IMR-90 (cell line): ENCODE measurements around the gene ERG. TPM values are rescaled to one million over a fixed set of nuclear protein-coding genes. Genes with fewer than 3 reads are reported as not detected.

Source experiments
- ATAC-seq: fragments of 200-7000 bp; cut with Tn5 transposase; 2 replicates; pipeline ENCODE4 v1.9.1; 2020; ENCODE audit warnings: low read depth, mild to moderate bottlenecking, moderate library complexity
- BruUV-seq: library from RNA; stranded (reverse); fragments of 400-500 nt; replicated peaks from 2 replicates; lab custom pipeline; 2021; lab: Mats Ljungman, UMichigan
- CTCF ChIA-PET: fragments of 300-600 bp; formaldehyde crosslinking; extraction: SDS; loops from one replicate; lab custom pipeline; 2021; ENCODE audit warnings: antibody characterized with exemption; lab: Yijun Ruan, JAX
- POLR2A ChIA-PET: fragments of 300-600 bp; sonication (Branson Sonifier 250); formaldehyde crosslinking; loops from one replicate; lab custom pipeline; 2022; ENCODE audit warnings: antibody characterized with exemption; ENCODE audit not compliant: unreplicated experiment; lab: Charles Lee
- DNase-seq: peaks from one replicate; pipeline ENCODE4 v3.0.0; 2013
- H2AFZ ChIP-seq: replicated peaks from 2 replicates; pipeline ENCODE3; 2013; ENCODE audit warnings: low read length, mild to moderate bottlenecking; ENCODE audit not compliant: poor library complexity
- H2AK5ac ChIP-seq: 2 replicates; pipeline ENCODE4 v1.6.1; 2013; ENCODE audit warnings: low read depth, low read length, inconsistent platforms
- H2AK9ac ChIP-seq: replicated peaks from 2 replicates; pipeline ENCODE3; 2013; ENCODE audit warnings: mild to moderate bottlenecking, low read depth, low read length, moderate library complexity; ENCODE audit not compliant: poor library complexity
- H2BK120ac ChIP-seq: 2 replicates; pipeline ENCODE4 v1.6.1; 2013; ENCODE audit warnings: low read depth, low read length, inconsistent platforms
- H2BK15ac ChIP-seq: 3 replicates; pipeline ENCODE4 v1.6.1; 2013; ENCODE audit warnings: low read depth, low read length, inconsistent platforms
- H2BK20ac ChIP-seq: 2 replicates; pipeline ENCODE4 v1.6.1; 2013; ENCODE audit warnings: low read depth, mild to moderate bottlenecking, inconsistent platforms, low read length, moderate library complexity
- H2BK5ac ChIP-seq: 2 replicates; pipeline ENCODE4 v1.6.1; 2013; ENCODE audit warnings: mild to moderate bottlenecking, low read depth, low read length, inconsistent platforms; ENCODE audit not compliant: poor library complexity, severe bottlenecking
- H3K14ac ChIP-seq: replicated peaks from 2 replicates; pipeline ENCODE4 v1.6.1; 2013; ENCODE audit warnings: low read depth, low read length, inconsistent platforms
- H3K18ac ChIP-seq: 2 replicates; pipeline ENCODE4 v1.6.1; 2013; ENCODE audit warnings: low read depth, low read length, control low read depth
- H3K23ac ChIP-seq: 2 replicates; pipeline ENCODE4 v1.6.1; 2013; ENCODE audit warnings: low read depth, low read length, inconsistent platforms
- H3K27ac ChIP-seq: 2 replicates; pipeline ENCODE4 v1.5.1; 2013; ENCODE audit warnings: mild to moderate bottlenecking, control low read depth, low read length; ENCODE audit not compliant: insufficient read depth
- H3K27me3 ChIP-seq: 2 replicates; pipeline ENCODE4 v1.6.1; 2013; ENCODE audit warnings: low read length; ENCODE audit not compliant: control insufficient read depth, insufficient read depth
- H3K36me3 ChIP-seq: 2 replicates; pipeline ENCODE4 v1.6.1; 2013; ENCODE audit warnings: low read length, mixed read lengths; ENCODE audit not compliant: control insufficient read depth, insufficient read depth
- H3K4ac ChIP-seq: 2 replicates; pipeline ENCODE4 v1.6.1; 2013; ENCODE audit warnings: low read depth, low read length, inconsistent platforms
- H3K4me1 ChIP-seq: 2 replicates; pipeline ENCODE4 v1.6.1; 2013; ENCODE audit warnings: low read length, mixed read lengths; ENCODE audit not compliant: control insufficient read depth, insufficient read depth
- H3K4me2 ChIP-seq: 2 replicates; pipeline ENCODE4 v1.6.1; 2013; ENCODE audit warnings: low read depth, mild to moderate bottlenecking, control low read depth, low read length, moderate library complexity
- H3K4me3 ChIP-seq: 2 replicates; pipeline ENCODE4 v1.5.1; 2013; ENCODE audit warnings: low read depth, mild to moderate bottlenecking, control low read depth, low read length, moderate library complexity; ENCODE audit not compliant: insufficient read depth
- H3K56ac ChIP-seq: 2 replicates; pipeline ENCODE4 v1.6.1; 2013; ENCODE audit warnings: low read length, inconsistent platforms; ENCODE audit not compliant: insufficient read depth; ENCODE audit errors: extremely low read depth
- H3K79me1 ChIP-seq, 2 experiments: 2 replicates each; pipeline ENCODE4 v1.6.1; 2013; ENCODE audit warnings: low read length in 2 of 2, inconsistent platforms in 1 of 2, low read depth in 1 of 2
- H3K9ac ChIP-seq: 2 replicates; pipeline ENCODE4 v1.6.1; 2013; ENCODE audit warnings: low read depth, low read length, control low read depth
- H3K9me1 ChIP-seq: 2 replicates; pipeline ENCODE4 v1.6.1; 2013; ENCODE audit warnings: low read length, inconsistent platforms; ENCODE audit not compliant: insufficient read depth
- H3K9me3 ChIP-seq: 2 replicates; pipeline ENCODE4 v1.6.1; 2013; ENCODE audit warnings: low read length; ENCODE audit not compliant: control insufficient read depth, insufficient read depth
- H4K20me1 ChIP-seq: 2 replicates; pipeline ENCODE4 v1.6.1; 2013; ENCODE audit warnings: low read length, inconsistent platforms; ENCODE audit not compliant: insufficient read depth
- H4K5ac ChIP-seq: 2 replicates; pipeline ENCODE4 v1.6.1; 2013; ENCODE audit warnings: mild to moderate bottlenecking, low read depth, low read length, control low read depth
- H4K8ac ChIP-seq, 2 experiments: 2 replicates each; pipeline ENCODE4 v1.6.1; 2013; ENCODE audit warnings: low read depth in 2 of 2, low read length in 2 of 2, control low read depth in 1 of 2, inconsistent platforms in 1 of 2
- H4K91ac ChIP-seq: 2 replicates; pipeline ENCODE4 v1.6.1; 2013; ENCODE audit warnings: low read depth, low read length, inconsistent platforms; ENCODE audit not compliant: insufficient read depth
- BHLHE40 ChIP-seq: fragments of 150-350 bp; IDR thresholded peaks from 2 replicates; pipeline ENCODE4 v1.6.1; 2016; ENCODE audit warnings: mild to moderate bottlenecking, low read depth, low read length
- CEBPB ChIP-seq: IDR thresholded peaks from 2 replicates; pipeline ENCODE4 v1.6.1; 2012; ENCODE audit warnings: low read depth, low read length, improper control_type of control experiment
- CHD1 ChIP-seq: IDR thresholded peaks from 2 replicates; pipeline ENCODE4 v1.6.1; 2012; ENCODE audit warnings: low read depth, low read length, improper control_type of control experiment
- FOS ChIP-seq: fragments of 150-350 bp; IDR thresholded peaks from 2 replicates; pipeline ENCODE4 v1.6.1; 2016; ENCODE audit warnings: low read depth, low read length
- MAFK ChIP-seq: IDR thresholded peaks from 2 replicates; pipeline ENCODE4 v1.6.1; 2012; ENCODE audit warnings: low read depth, low read length, improper control_type of control experiment
- MAZ ChIP-seq: IDR thresholded peaks from 2 replicates; pipeline ENCODE4 v1.6.1; 2012; ENCODE audit warnings: low read depth, mild to moderate bottlenecking, low read length, improper control_type of control experiment, moderate library complexity, borderline replicate concordance
- MXI1 ChIP-seq: IDR thresholded peaks from 2 replicates; pipeline ENCODE4 v1.6.1; 2012; ENCODE audit warnings: low read depth, mild to moderate bottlenecking, low read length, moderate library complexity, borderline replicate concordance
- NFE2L2 ChIP-seq: fragments of 150-350 bp; IDR thresholded peaks from 2 replicates; pipeline ENCODE4 v1.6.1; 2016; ENCODE audit warnings: low read depth, mild to moderate bottlenecking, low read length
- POLR2A ChIP-seq: IDR thresholded peaks from 2 replicates; pipeline ENCODE4 v1.6.1; 2012; ENCODE audit warnings: mild to moderate bottlenecking, low read depth, low read length
- RAD21 ChIP-seq: IDR thresholded peaks from 2 replicates; pipeline ENCODE4 v1.6.1; 2012; ENCODE audit warnings: low read length, improper control_type of control experiment
- RCOR1 ChIP-seq: IDR thresholded peaks from 2 replicates; pipeline ENCODE4 v1.6.1; 2012; ENCODE audit warnings: mild to moderate bottlenecking, low read length, improper control_type of control experiment; ENCODE audit not compliant: insufficient replicate concordance
- RFX5 ChIP-seq: IDR thresholded peaks from 2 replicates; pipeline ENCODE4 v1.8.0; 2012; ENCODE audit warnings: low read depth, mild to moderate bottlenecking, low read length, moderate library complexity
- SMC3 ChIP-seq: fragments of 150-350 bp; IDR thresholded peaks from 2 replicates; pipeline ENCODE4 v1.6.1; 2016; ENCODE audit warnings: low read depth, mild to moderate bottlenecking, antibody characterized with exemption, low read length, moderate library complexity
- USF2 ChIP-seq: fragments of 150-350 bp; IDR thresholded peaks from 2 replicates; pipeline ENCODE4 v1.6.1; 2017; ENCODE audit warnings: mild to moderate bottlenecking, antibody characterized with exemption, low read length, low read depth
- WGBS, 2 experiments: methylation state at CpG; one replicate each; pipeline versions ENCODE4 v1.1.5 to v1.1.7; 2013; ENCODE audit warnings: missing lambda C conversion rate in 2 of 2; ENCODE audit not compliant: insufficient read length in 1 of 2; ENCODE audit errors: extremely low coverage in 2 of 2; 5-methylcytosine and 5-hydroxymethylcytosine counted together
- dilution Hi-C: fragments of 300-500 bp; cut with HindIII; formaldehyde crosslinking; loops from one replicate; pipeline ENCODE4 v1.14.3; 2018; ENCODE audit warnings: low sequenced_read_pairs; ENCODE audit not compliant: unreplicated experiment
- in situ Hi-C: fragments of 300-500 bp; cut with MboI; formaldehyde crosslinking; loops from 3 replicates; pipeline ENCODE4 v1.14.3; 2019; ENCODE audit warnings: low sequenced_read_pairs, inconsistent platforms, mixed read lengths
- intact Hi-C: fragments of 100-400 bp; cut with micrococcal nuclease; formaldehyde crosslinking; loops from 2 replicates; pipeline ENCODE4 v1.10.0; 2022
- polyA plus RNA-seq, 3 experiments: library from polyadenylated mRNA; depleted of rRNA; stranded (reverse); fragments of >200 nt; gene quantifications; 2 replicates each; pipeline ENCODE4 v1.2.3, GENCODE V29; 2012; ENCODE audit warnings: low replicate concordance in 1 of 3
- total RNA-seq: library from RNA; depleted of rRNA; stranded (reverse); fragments of >200 nt; gene quantifications from 2 replicates; pipeline ENCODE4 v1.2.3, GENCODE V29; 2012
- TF ChIP-seq, protein P1 (sequence below): fragments of 150-350 bp; IDR thresholded peaks from 2 replicates; pipeline ENCODE4 v1.6.1; 2016; ENCODE audit warnings: low read depth, mild to moderate bottlenecking, low read length, moderate library complexity, borderline replicate concordance
- TF ChIP-seq, protein P2 (sequence below): conservative IDR thresholded peaks from 2 replicates; pipeline ENCODE4 v1.5.1; 2012; ENCODE audit warnings: mild to moderate bottlenecking, low read depth, low read length, improper control_type of control experiment

Gene ERG
- total and polyA plus RNA-seq, 2 of the 4 experiments (the other 2 are of a cell fraction), result not detected

DNA sequence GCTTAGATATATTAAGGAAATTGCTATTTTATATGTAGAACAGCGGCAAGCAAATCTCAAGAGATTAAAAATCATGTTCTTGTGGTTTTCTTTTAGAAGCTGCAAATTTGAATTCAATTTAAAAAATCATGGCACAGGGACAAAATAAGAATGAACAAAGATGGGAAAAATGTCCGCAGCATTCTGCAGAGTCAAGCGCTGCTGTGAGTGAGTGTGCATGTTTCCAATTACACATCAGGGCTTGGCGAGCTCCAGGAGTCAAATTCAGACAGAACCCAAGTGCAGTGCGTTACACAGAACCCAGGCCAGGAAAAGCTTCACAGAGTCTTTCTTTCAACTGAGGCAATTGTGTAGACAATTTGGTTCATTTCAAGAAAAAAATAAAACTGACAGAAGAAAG lies 33.3 kb upstream of the ERG start:
- Histone ChIP-seq H3K4me2 (no peak overlapping the region), H3K18ac (no peak overlapping the region), H3K36me3 (no peaks in the 10 kb centered on the region), H2AFZ (no peak overlapping the region), H2AK5ac (no peak overlapping the region), H4K5ac (no peak overlapping the region), H3K4me1 (no peaks in the 10 kb centered on the region), H3K9me1 (no peaks in the 10 kb centered on the region), H3K79me1 (no peaks in the 10 kb centered on the region), H2BK15ac (no peak overlapping the region), H3K9ac (no peak overlapping the region), H3K14ac (no peak overlapping the region), H3K27me3 (peaks cover 10% of the 10 kb centered on the region), H4K8ac (no peak overlapping the region), H3K27ac (no peak overlapping the region), H3K4ac (no peak overlapping the region), H2BK20ac (no peak overlapping the region), H2AK9ac (no peak overlapping the region), H3K4me3 (no peak overlapping the region), H3K9me3 (no peaks in the 10 kb centered on the region), H4K20me1 (no peaks in the 10 kb centered on the region), H3K56ac (no peak overlapping the region), H2BK5ac (no peak overlapping the region), H3K23ac (no peak overlapping the region), H4K91ac (no peak overlapping the region), H2BK120ac (no peak overlapping the region)
- ATAC-seq (no peak), DNase-seq (no peak)
- TF ChIP-seq RAD21 (no peak), RFX5 (no peak), FOS (no peak), MXI1 (no peak), CEBPB (no peak), BHLHE40 (no peak), NFE2L2 (no peak), RCOR1 (no peak), MAFK (no peak), MAZ (no peak), CHD1 (no peak), USF2 (no peak), POLR2A (no peak), SMC3 (no peak)
- TF ChIP-seq, protein P1, sequence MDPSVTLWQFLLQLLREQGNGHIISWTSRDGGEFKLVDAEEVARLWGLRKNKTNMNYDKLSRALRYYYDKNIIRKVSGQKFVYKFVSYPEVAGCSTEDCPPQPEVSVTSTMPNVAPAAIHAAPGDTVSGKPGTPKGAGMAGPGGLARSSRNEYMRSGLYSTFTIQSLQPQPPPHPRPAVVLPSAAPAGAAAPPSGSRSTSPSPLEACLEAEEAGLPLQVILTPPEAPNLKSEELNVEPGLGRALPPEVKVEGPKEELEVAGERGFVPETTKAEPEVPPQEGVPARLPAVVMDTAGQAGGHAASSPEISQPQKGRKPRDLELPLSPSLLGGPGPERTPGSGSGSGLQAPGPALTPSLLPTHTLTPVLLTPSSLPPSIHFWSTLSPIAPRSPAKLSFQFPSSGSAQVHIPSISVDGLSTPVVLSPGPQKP, result no peak
- TF ChIP-seq, protein P2, sequence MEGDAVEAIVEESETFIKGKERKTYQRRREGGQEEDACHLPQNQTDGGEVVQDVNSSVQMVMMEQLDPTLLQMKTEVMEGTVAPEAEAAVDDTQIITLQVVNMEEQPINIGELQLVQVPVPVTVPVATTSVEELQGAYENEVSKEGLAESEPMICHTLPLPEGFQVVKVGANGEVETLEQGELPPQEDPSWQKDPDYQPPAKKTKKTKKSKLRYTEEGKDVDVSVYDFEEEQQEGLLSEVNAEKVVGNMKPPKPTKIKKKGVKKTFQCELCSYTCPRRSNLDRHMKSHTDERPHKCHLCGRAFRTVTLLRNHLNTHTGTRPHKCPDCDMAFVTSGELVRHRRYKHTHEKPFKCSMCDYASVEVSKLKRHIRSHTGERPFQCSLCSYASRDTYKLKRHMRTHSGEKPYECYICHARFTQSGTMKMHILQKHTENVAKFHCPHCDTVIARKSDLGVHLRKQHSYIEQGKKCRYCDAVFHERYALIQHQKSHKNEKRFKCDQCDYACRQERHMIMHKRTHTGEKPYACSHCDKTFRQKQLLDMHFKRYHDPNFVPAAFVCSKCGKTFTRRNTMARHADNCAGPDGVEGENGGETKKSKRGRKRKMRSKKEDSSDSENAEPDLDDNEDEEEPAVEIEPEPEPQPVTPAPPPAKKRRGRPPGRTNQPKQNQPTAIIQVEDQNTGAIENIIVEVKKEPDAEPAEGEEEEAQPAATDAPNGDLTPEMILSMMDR, result no peak
- BruUV-seq, result no TSS peak
- in situ Hi-C loops, result no loop called here
- intact Hi-C loops, result no loop called here
- POLR2A ChIA-PET, result no interaction called here
- no CpG with 5 or more reads among the region's 5 CpGs for WGBS, 2 experiments
- dilution Hi-C loops, result no loop called here
- CTCF ChIA-PET, result no interaction called here
